ENCODE data around the gene RNF138.

DNA sequence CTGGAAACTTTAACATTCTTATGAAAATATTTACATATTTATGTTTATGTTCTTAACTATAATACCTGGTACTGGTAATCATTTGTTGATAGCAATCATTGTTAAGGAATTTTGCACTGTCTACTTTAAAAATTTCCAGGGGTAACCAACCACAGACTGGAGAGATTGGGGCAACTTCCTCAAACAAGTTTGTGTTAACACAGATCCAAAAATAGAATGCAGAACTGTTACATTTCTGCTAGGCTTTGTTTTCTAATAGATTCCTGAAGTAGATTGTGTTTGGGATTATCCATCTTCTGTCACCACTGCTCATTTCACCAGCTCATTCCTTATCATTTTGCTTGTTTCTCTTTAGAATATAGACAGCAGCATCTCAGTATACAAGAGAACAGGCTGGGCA, 49.3 kb upstream of the RNF138 start:
- no peak for TF ChIP-seq POLR2A (IDR thresholded peaks at IDR 0.05)
- TF ChIP-seq, protein P1, sequence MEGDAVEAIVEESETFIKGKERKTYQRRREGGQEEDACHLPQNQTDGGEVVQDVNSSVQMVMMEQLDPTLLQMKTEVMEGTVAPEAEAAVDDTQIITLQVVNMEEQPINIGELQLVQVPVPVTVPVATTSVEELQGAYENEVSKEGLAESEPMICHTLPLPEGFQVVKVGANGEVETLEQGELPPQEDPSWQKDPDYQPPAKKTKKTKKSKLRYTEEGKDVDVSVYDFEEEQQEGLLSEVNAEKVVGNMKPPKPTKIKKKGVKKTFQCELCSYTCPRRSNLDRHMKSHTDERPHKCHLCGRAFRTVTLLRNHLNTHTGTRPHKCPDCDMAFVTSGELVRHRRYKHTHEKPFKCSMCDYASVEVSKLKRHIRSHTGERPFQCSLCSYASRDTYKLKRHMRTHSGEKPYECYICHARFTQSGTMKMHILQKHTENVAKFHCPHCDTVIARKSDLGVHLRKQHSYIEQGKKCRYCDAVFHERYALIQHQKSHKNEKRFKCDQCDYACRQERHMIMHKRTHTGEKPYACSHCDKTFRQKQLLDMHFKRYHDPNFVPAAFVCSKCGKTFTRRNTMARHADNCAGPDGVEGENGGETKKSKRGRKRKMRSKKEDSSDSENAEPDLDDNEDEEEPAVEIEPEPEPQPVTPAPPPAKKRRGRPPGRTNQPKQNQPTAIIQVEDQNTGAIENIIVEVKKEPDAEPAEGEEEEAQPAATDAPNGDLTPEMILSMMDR (IDR thresholded peaks at IDR 0.05), result no peak
